IMR-90 (cell line): ENCODE measurements around the gene TMEM248. TPM values are rescaled to one million over a fixed set of nuclear protein-coding genes. Genes with fewer than 3 reads are reported as not detected.

Experiments used
- ATAC-seq: fragments of 200-7000 bp; cut with Tn5 transposase; 2 replicates; pipeline ENCODE4 v1.9.1; 2020; ENCODE audit warnings: low read depth, mild to moderate bottlenecking, moderate library complexity
- BruUV-seq: library from RNA; stranded (reverse); fragments of 400-500 nt; replicated peaks from 2 replicates; lab custom pipeline; 2021; lab: Mats Ljungman, UMichigan
- CTCF ChIA-PET: fragments of 300-600 bp; formaldehyde crosslinking; extraction: SDS; loops from one replicate; lab custom pipeline; 2021; ENCODE audit warnings: antibody characterized with exemption; lab: Yijun Ruan, JAX
- POLR2A ChIA-PET: fragments of 300-600 bp; sonication (Branson Sonifier 250); formaldehyde crosslinking; loops from one replicate; lab custom pipeline; 2022; ENCODE audit warnings: antibody characterized with exemption; ENCODE audit not compliant: unreplicated experiment; lab: Charles Lee
- DNase-seq: peaks from one replicate; pipeline ENCODE4 v3.0.0; 2013
- H2AFZ ChIP-seq: replicated peaks from 2 replicates; pipeline ENCODE3; 2013; ENCODE audit warnings: low read length, mild to moderate bottlenecking; ENCODE audit not compliant: poor library complexity
- H2AK5ac ChIP-seq: 2 replicates; pipeline ENCODE4 v1.6.1; 2013; ENCODE audit warnings: low read depth, low read length, inconsistent platforms
- H2AK9ac ChIP-seq: replicated peaks from 2 replicates; pipeline ENCODE3; 2013; ENCODE audit warnings: mild to moderate bottlenecking, low read depth, low read length, moderate library complexity; ENCODE audit not compliant: poor library complexity
- H2BK120ac ChIP-seq: 2 replicates; pipeline ENCODE4 v1.6.1; 2013; ENCODE audit warnings: low read depth, low read length, inconsistent platforms
- H2BK15ac ChIP-seq: 3 replicates; pipeline ENCODE4 v1.6.1; 2013; ENCODE audit warnings: low read depth, low read length, inconsistent platforms
- H2BK20ac ChIP-seq: 2 replicates; pipeline ENCODE4 v1.6.1; 2013; ENCODE audit warnings: low read depth, mild to moderate bottlenecking, inconsistent platforms, low read length, moderate library complexity
- H2BK5ac ChIP-seq: 2 replicates; pipeline ENCODE4 v1.6.1; 2013; ENCODE audit warnings: mild to moderate bottlenecking, low read depth, low read length, inconsistent platforms; ENCODE audit not compliant: poor library complexity, severe bottlenecking
- H3K14ac ChIP-seq: replicated peaks from 2 replicates; pipeline ENCODE4 v1.6.1; 2013; ENCODE audit warnings: low read depth, low read length, inconsistent platforms
- H3K18ac ChIP-seq: 2 replicates; pipeline ENCODE4 v1.6.1; 2013; ENCODE audit warnings: low read depth, low read length, control low read depth
- H3K23ac ChIP-seq: 2 replicates; pipeline ENCODE4 v1.6.1; 2013; ENCODE audit warnings: low read depth, low read length, inconsistent platforms
- H3K27ac ChIP-seq: 2 replicates; pipeline ENCODE4 v1.5.1; 2013; ENCODE audit warnings: mild to moderate bottlenecking, control low read depth, low read length; ENCODE audit not compliant: insufficient read depth
- H3K27me3 ChIP-seq: 2 replicates; pipeline ENCODE4 v1.6.1; 2013; ENCODE audit warnings: low read length; ENCODE audit not compliant: control insufficient read depth, insufficient read depth
- H3K36me3 ChIP-seq: 2 replicates; pipeline ENCODE4 v1.6.1; 2013; ENCODE audit warnings: low read length, mixed read lengths; ENCODE audit not compliant: control insufficient read depth, insufficient read depth
- H3K4ac ChIP-seq: 2 replicates; pipeline ENCODE4 v1.6.1; 2013; ENCODE audit warnings: low read depth, low read length, inconsistent platforms
- H3K4me1 ChIP-seq: 2 replicates; pipeline ENCODE4 v1.6.1; 2013; ENCODE audit warnings: low read length, mixed read lengths; ENCODE audit not compliant: control insufficient read depth, insufficient read depth
- H3K4me2 ChIP-seq: 2 replicates; pipeline ENCODE4 v1.6.1; 2013; ENCODE audit warnings: low read depth, mild to moderate bottlenecking, control low read depth, low read length, moderate library complexity
- H3K4me3 ChIP-seq: 2 replicates; pipeline ENCODE4 v1.5.1; 2013; ENCODE audit warnings: low read depth, mild to moderate bottlenecking, control low read depth, low read length, moderate library complexity; ENCODE audit not compliant: insufficient read depth
- H3K56ac ChIP-seq: 2 replicates; pipeline ENCODE4 v1.6.1; 2013; ENCODE audit warnings: low read length, inconsistent platforms; ENCODE audit not compliant: insufficient read depth; ENCODE audit errors: extremely low read depth
- H3K79me1 ChIP-seq, 2 experiments: 2 replicates each; pipeline ENCODE4 v1.6.1; 2013; ENCODE audit warnings: low read length in 2 of 2, inconsistent platforms in 1 of 2, low read depth in 1 of 2
- H3K9ac ChIP-seq: 2 replicates; pipeline ENCODE4 v1.6.1; 2013; ENCODE audit warnings: low read depth, low read length, control low read depth
- H3K9me1 ChIP-seq: 2 replicates; pipeline ENCODE4 v1.6.1; 2013; ENCODE audit warnings: low read length, inconsistent platforms; ENCODE audit not compliant: insufficient read depth
- H3K9me3 ChIP-seq: 2 replicates; pipeline ENCODE4 v1.6.1; 2013; ENCODE audit warnings: low read length; ENCODE audit not compliant: control insufficient read depth, insufficient read depth
- H4K20me1 ChIP-seq: 2 replicates; pipeline ENCODE4 v1.6.1; 2013; ENCODE audit warnings: low read length, inconsistent platforms; ENCODE audit not compliant: insufficient read depth
- H4K5ac ChIP-seq: 2 replicates; pipeline ENCODE4 v1.6.1; 2013; ENCODE audit warnings: mild to moderate bottlenecking, low read depth, low read length, control low read depth
- H4K8ac ChIP-seq, 2 experiments: 2 replicates each; pipeline ENCODE4 v1.6.1; 2013; ENCODE audit warnings: low read depth in 2 of 2, low read length in 2 of 2, control low read depth in 1 of 2, inconsistent platforms in 1 of 2
- H4K91ac ChIP-seq: 2 replicates; pipeline ENCODE4 v1.6.1; 2013; ENCODE audit warnings: low read depth, low read length, inconsistent platforms; ENCODE audit not compliant: insufficient read depth
- BHLHE40 ChIP-seq: fragments of 150-350 bp; IDR thresholded peaks from 2 replicates; pipeline ENCODE4 v1.6.1; 2016; ENCODE audit warnings: mild to moderate bottlenecking, low read depth, low read length
- CEBPB ChIP-seq: IDR thresholded peaks from 2 replicates; pipeline ENCODE4 v1.6.1; 2012; ENCODE audit warnings: low read depth, low read length, improper control_type of control experiment
- CHD1 ChIP-seq: IDR thresholded peaks from 2 replicates; pipeline ENCODE4 v1.6.1; 2012; ENCODE audit warnings: low read depth, low read length, improper control_type of control experiment
- FOS ChIP-seq: fragments of 150-350 bp; IDR thresholded peaks from 2 replicates; pipeline ENCODE4 v1.6.1; 2016; ENCODE audit warnings: low read depth, low read length
- MAFK ChIP-seq: IDR thresholded peaks from 2 replicates; pipeline ENCODE4 v1.6.1; 2012; ENCODE audit warnings: low read depth, low read length, improper control_type of control experiment
- MAZ ChIP-seq: IDR thresholded peaks from 2 replicates; pipeline ENCODE4 v1.6.1; 2012; ENCODE audit warnings: low read depth, mild to moderate bottlenecking, low read length, improper control_type of control experiment, moderate library complexity, borderline replicate concordance
- MXI1 ChIP-seq: IDR thresholded peaks from 2 replicates; pipeline ENCODE4 v1.6.1; 2012; ENCODE audit warnings: low read depth, mild to moderate bottlenecking, low read length, moderate library complexity, borderline replicate concordance
- NFE2L2 ChIP-seq: fragments of 150-350 bp; IDR thresholded peaks from 2 replicates; pipeline ENCODE4 v1.6.1; 2016; ENCODE audit warnings: low read depth, mild to moderate bottlenecking, low read length
- POLR2A ChIP-seq: IDR thresholded peaks from 2 replicates; pipeline ENCODE4 v1.6.1; 2012; ENCODE audit warnings: mild to moderate bottlenecking, low read depth, low read length
- RAD21 ChIP-seq: IDR thresholded peaks from 2 replicates; pipeline ENCODE4 v1.6.1; 2012; ENCODE audit warnings: low read length, improper control_type of control experiment
- RCOR1 ChIP-seq: IDR thresholded peaks from 2 replicates; pipeline ENCODE4 v1.6.1; 2012; ENCODE audit warnings: mild to moderate bottlenecking, low read length, improper control_type of control experiment; ENCODE audit not compliant: insufficient replicate concordance
- RFX5 ChIP-seq: IDR thresholded peaks from 2 replicates; pipeline ENCODE4 v1.8.0; 2012; ENCODE audit warnings: low read depth, mild to moderate bottlenecking, low read length, moderate library complexity
- SMC3 ChIP-seq: fragments of 150-350 bp; IDR thresholded peaks from 2 replicates; pipeline ENCODE4 v1.6.1; 2016; ENCODE audit warnings: low read depth, mild to moderate bottlenecking, antibody characterized with exemption, low read length, moderate library complexity
- WGBS, 2 experiments: methylation state at CpG; one replicate each; pipeline versions ENCODE4 v1.1.5 to v1.1.7; 2013; ENCODE audit warnings: missing lambda C conversion rate in 2 of 2; ENCODE audit not compliant: insufficient read length in 1 of 2; ENCODE audit errors: extremely low coverage in 2 of 2; 5-methylcytosine and 5-hydroxymethylcytosine counted together
- dilution Hi-C: fragments of 300-500 bp; cut with HindIII; formaldehyde crosslinking; loops from one replicate; pipeline ENCODE4 v1.14.3; 2018; ENCODE audit warnings: low sequenced_read_pairs; ENCODE audit not compliant: unreplicated experiment
- in situ Hi-C: fragments of 300-500 bp; cut with MboI; formaldehyde crosslinking; loops from 3 replicates; pipeline ENCODE4 v1.14.3; 2019; ENCODE audit warnings: low sequenced_read_pairs, inconsistent platforms, mixed read lengths
- intact Hi-C: fragments of 100-400 bp; cut with micrococcal nuclease; formaldehyde crosslinking; loops from 2 replicates; pipeline ENCODE4 v1.10.0; 2022
- polyA plus RNA-seq, 3 experiments: library from polyadenylated mRNA; depleted of rRNA; stranded (reverse); fragments of >200 nt; gene quantifications; 2 replicates each; pipeline ENCODE4 v1.2.3, GENCODE V29; 2012; ENCODE audit warnings: low replicate concordance in 1 of 3
- total RNA-seq: library from RNA; depleted of rRNA; stranded (reverse); fragments of >200 nt; gene quantifications from 2 replicates; pipeline ENCODE4 v1.2.3, GENCODE V29; 2012
- TF ChIP-seq, protein P1 (sequence below): conservative IDR thresholded peaks from 2 replicates; pipeline ENCODE4 v1.5.1; 2012; ENCODE audit warnings: mild to moderate bottlenecking, low read depth, low read length, improper control_type of control experiment
- TF ChIP-seq, protein P2 (sequence below): fragments of 150-350 bp; IDR thresholded peaks from 2 replicates; pipeline ENCODE4 v1.6.1; 2017; ENCODE audit warnings: mild to moderate bottlenecking, antibody characterized with exemption, low read length, low read depth
- TF ChIP-seq, protein P3 (sequence below): fragments of 150-350 bp; IDR thresholded peaks from 2 replicates; pipeline ENCODE4 v1.6.1; 2016; ENCODE audit warnings: low read depth, mild to moderate bottlenecking, low read length, moderate library complexity, borderline replicate concordance

Gene TMEM248
- total and polyA plus RNA-seq, 2 of the 4 experiments (the other 2 are of a cell fraction): 103 to 175 TPM

DNA sequence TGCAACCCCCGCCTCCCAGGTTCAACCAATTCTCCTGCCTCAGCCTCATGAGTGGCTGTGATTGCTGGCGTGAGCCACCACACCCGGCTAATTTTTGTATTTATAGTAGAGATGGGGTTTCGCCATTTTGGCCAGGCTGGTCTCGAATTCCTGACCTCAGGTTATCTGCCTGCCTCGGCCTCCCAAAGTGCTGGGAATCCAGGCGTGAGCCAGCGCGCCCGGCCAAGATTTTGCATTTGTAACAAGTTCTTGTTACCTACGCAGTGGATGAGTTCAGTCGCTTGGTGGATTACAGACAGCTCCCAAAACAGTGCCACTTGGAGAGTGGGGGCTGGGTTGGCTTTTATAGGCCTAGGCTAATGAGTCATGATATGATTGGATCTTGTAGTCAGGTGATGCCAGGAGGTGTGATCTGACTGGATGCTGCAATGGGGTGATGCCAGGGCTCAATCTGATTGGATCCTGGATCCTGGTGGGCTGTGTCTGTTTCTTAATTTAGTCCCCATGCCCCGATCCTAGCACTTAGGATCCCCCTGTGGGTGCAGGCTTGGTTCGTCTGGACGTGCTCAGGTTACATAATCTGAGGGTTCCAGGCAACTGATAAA, 54.1 kb downstream of the TMEM248 start:
- BruUV-seq: no TSS peak
- ChIA-PET POLR2A (no interaction called here), CTCF (no interaction called here)
- no peak for ATAC-seq
- no peaks in the 10 kb centered on the region for H4K20me1 ChIP-seq
- no peak overlapping the region for H2AK9ac ChIP-seq
- intact Hi-C loops (loop anchor here (10.0 kb wide), 1 partner anchor 50 kb away; the partner anchor contains the start of gene TMEM248), in situ Hi-C loops (loop anchor here (25.0 kb wide), 1 partner anchor 413 kb away; no protein-coding TSS in a partner anchor), dilution Hi-C loops (no loop called here)
- 79% methylated on average over 10 of the region's 15 CpGs; no CpG with 5 or more reads in 1 of the 2 experiments for WGBS, 2 experiments
- H3K18ac ChIP-seq: no peak overlapping the region
- H2AK5ac ChIP-seq: no peak overlapping the region
- H3K27me3 ChIP-seq: no peaks in the 10 kb centered on the region
- no peak overlapping the region for H3K23ac ChIP-seq
- no peak overlapping the region for H3K4me2 ChIP-seq
- no peak overlapping the region for H4K8ac ChIP-seq
- H2BK20ac ChIP-seq: no peak overlapping the region
- no peaks in the 10 kb centered on the region for H3K36me3 ChIP-seq
- no peak overlapping the region for H2BK5ac ChIP-seq
- H3K14ac ChIP-seq: no peak overlapping the region
- no peak overlapping the region for H3K56ac ChIP-seq
- H3K27ac ChIP-seq: no peak overlapping the region
- no peak overlapping the region for H2BK120ac ChIP-seq
- no peak for DNase-seq
- no peaks in the 10 kb centered on the region for H3K79me1 ChIP-seq
- no peaks in the 10 kb centered on the region for H3K9me1 ChIP-seq
- H3K4me1 ChIP-seq: peaks cover 2% of the 10 kb centered on the region; the same call in 1 of the 2 replicates
- no peak overlapping the region for H2BK15ac ChIP-seq
- peaks cover 1% of the 10 kb centered on the region; the same call in 1 of the 2 replicates for H3K9me3 ChIP-seq
- H4K5ac ChIP-seq: no peak overlapping the region
- H3K9ac ChIP-seq: no peak overlapping the region
- H3K4ac ChIP-seq: no peak overlapping the region
- TF ChIP-seq, protein P1, sequence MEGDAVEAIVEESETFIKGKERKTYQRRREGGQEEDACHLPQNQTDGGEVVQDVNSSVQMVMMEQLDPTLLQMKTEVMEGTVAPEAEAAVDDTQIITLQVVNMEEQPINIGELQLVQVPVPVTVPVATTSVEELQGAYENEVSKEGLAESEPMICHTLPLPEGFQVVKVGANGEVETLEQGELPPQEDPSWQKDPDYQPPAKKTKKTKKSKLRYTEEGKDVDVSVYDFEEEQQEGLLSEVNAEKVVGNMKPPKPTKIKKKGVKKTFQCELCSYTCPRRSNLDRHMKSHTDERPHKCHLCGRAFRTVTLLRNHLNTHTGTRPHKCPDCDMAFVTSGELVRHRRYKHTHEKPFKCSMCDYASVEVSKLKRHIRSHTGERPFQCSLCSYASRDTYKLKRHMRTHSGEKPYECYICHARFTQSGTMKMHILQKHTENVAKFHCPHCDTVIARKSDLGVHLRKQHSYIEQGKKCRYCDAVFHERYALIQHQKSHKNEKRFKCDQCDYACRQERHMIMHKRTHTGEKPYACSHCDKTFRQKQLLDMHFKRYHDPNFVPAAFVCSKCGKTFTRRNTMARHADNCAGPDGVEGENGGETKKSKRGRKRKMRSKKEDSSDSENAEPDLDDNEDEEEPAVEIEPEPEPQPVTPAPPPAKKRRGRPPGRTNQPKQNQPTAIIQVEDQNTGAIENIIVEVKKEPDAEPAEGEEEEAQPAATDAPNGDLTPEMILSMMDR: no peak
- TF ChIP-seq CEBPB: no peak
- no peak for TF ChIP-seq RCOR1
- TF ChIP-seq, protein P2, sequence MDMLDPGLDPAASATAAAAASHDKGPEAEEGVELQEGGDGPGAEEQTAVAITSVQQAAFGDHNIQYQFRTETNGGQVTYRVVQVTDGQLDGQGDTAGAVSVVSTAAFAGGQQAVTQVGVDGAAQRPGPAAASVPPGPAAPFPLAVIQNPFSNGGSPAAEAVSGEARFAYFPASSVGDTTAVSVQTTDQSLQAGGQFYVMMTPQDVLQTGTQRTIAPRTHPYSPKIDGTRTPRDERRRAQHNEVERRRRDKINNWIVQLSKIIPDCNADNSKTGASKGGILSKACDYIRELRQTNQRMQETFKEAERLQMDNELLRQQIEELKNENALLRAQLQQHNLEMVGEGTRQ: no peak; the same call in 1 of the 2 replicates
- TF ChIP-seq MXI1: no peak
- TF ChIP-seq RAD21: no peak
- no peak for TF ChIP-seq MAZ
- no peak for TF ChIP-seq CHD1
- TF ChIP-seq BHLHE40: no peak
- no peak for TF ChIP-seq RFX5
- no peak for TF ChIP-seq FOS
- no peak for TF ChIP-seq MAFK
- no peak for TF ChIP-seq POLR2A
- TF ChIP-seq NFE2L2: no peak
- TF ChIP-seq, protein P3, sequence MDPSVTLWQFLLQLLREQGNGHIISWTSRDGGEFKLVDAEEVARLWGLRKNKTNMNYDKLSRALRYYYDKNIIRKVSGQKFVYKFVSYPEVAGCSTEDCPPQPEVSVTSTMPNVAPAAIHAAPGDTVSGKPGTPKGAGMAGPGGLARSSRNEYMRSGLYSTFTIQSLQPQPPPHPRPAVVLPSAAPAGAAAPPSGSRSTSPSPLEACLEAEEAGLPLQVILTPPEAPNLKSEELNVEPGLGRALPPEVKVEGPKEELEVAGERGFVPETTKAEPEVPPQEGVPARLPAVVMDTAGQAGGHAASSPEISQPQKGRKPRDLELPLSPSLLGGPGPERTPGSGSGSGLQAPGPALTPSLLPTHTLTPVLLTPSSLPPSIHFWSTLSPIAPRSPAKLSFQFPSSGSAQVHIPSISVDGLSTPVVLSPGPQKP: no peak
- TF ChIP-seq SMC3: no peak
- no peak overlapping the region for H3K4me3 ChIP-seq
- no peak overlapping the region for H4K91ac ChIP-seq
- H2AFZ ChIP-seq: no peak overlapping the region
